Breast epithelium (tissue), 4 donors: ENCODE results near the gene DIS3L2. TPM values are rescaled to one million over a fixed set of nuclear protein-coding genes. Genes with fewer than 3 reads are reported as not detected.
A peak's percentile ranks its signal among the peaks of the same experiment; 100 is the strongest.

Source experiments
- DNase-seq, 2 donors: peaks; one replicate each; pipeline ENCODE4 v3.0.0-alpha.2; 2019; ENCODE audit warnings: low spot score in 2 of 2
- H3K27ac ChIP-seq, 2 donors: fragments of 200-600 bp; sonication (generic) in 1 of 2; one replicate each; pipeline ENCODE4 v1.5.1; 2016 to 2019; ENCODE audit warnings: mild to moderate bottlenecking in 1 of 2
- H3K27me3 ChIP-seq, 2 donors: fragments of 200-600 bp; sonication (generic) in 1 of 2; one replicate each; pipeline versions ENCODE4 v1.5.1 to v1.6.0; 2017 to 2019; ENCODE audit warnings: control low read depth in 1 of 2, mild to moderate bottlenecking in 1 of 2
- H3K36me3 ChIP-seq: fragments of 200-600 bp; one replicate; pipeline ENCODE4 v1.5.1; 2019
- H3K4me1 ChIP-seq, 2 donors: fragments of 200-600 bp; sonication (generic); one replicate each; pipeline ENCODE4 v1.5.1; 2016 to 2019; ENCODE audit warnings: control low read depth in 1 of 2
- H3K4me3 ChIP-seq, 3 donors: fragments of 200-600 bp; sonication (generic); 1 replicate in 2 of 3; 2 replicates in 1 of 3; pipeline ENCODE4 v1.5.1; 2016 to 2019; ENCODE audit warnings: mild to moderate bottlenecking in 3 of 3, moderate library complexity in 2 of 3
- H3K9me3 ChIP-seq, 2 donors: fragments of 200-600 bp; sonication (generic) in 1 of 2; one replicate each; pipeline ENCODE4 v1.5.1; 2016 to 2019; ENCODE audit warnings: control low read depth in 1 of 2
- CTCF ChIP-seq, 3 donors: fragments of 450-650 bp; IDR thresholded peaks; one replicate each; pipeline ENCODE4 v1.5.1; 2016 to 2017; ENCODE audit warnings: antibody characterized with exemption in 3 of 3, mild to moderate bottlenecking in 3 of 3, moderate library complexity in 3 of 3
- POLR2A ChIP-seq: fragments of 450-650 bp; IDR thresholded peaks from one replicate; pipeline ENCODE4 v1.6.1; 2016; ENCODE audit warnings: antibody characterized with exemption, mild to moderate bottlenecking, moderate library complexity
- POLR2AphosphoS5 ChIP-seq, 3 donors: sonication (generic); formaldehyde crosslinking; IDR thresholded peaks; one replicate each; pipeline ENCODE4 v1.6.1; 2017; ENCODE audit warnings: antibody characterized with exemption in 3 of 3
- intact Hi-C: fragments of 100-400 bp; cut with DNase I; formaldehyde crosslinking; loops from one replicate; pipeline ENCODE4 v1.15.1; 2023; ENCODE audit warnings: low total_unique reads
- total RNA-seq, 3 donors: library from RNA; depleted of rRNA; stranded (reverse); fragments of >200 nt; gene quantifications; one replicate each; pipeline ENCODE4 v1.1.0, GENCODE V29; 2016

The DIS3L2 gene
- total RNA-seq, 3 donors from 2014 or later = 19.2 to 38.9 (median 33.4) TPM

- Histone ChIP-seq H3K4me3 (no peak overlapping the region), H3K4me1 (no peaks in the 10 kb centered on the region), H3K27me3 (no peaks in the 10 kb centered on the region), H3K27ac (no peak overlapping the region), H3K9me3 (no peaks in the 10 kb centered on the region), H3K36me3 (no peaks in the 10 kb centered on the region)
- intact Hi-C loops = no loop called here
- no peak for TF ChIP-seq POLR2AphosphoS5 (IDR thresholded peaks at IDR 0.05)
- TF ChIP-seq POLR2A = no peak
- DNase-seq = peak in 1 of 2 donors; percentile 1
Measured at GRCh38 chr2:232340171-232340935, 378.8 kb downstream of the DIS3L2 start.

- Histone ChIP-seq H3K9me3 (no peaks in the 10 kb centered on the region), H3K4me1 (no peaks in the 10 kb centered on the region), H3K27ac (no peak overlapping the region), H3K4me3 (no peak overlapping the region), H3K27me3 (no peaks in the 10 kb centered on the region), H3K36me3 (no peaks in the 10 kb centered on the region)
- no peak for DNase-seq
- intact Hi-C loops = no loop called here
- TF ChIP-seq POLR2AphosphoS5 (IDR thresholded peaks at IDR 0.05) (no peak), POLR2A (no peak), CTCF (IDR thresholded peaks at IDR 0.05) (no peak)
Measured at GRCh38 chr2:232341061-232341738, 379.7 kb downstream of the DIS3L2 start.

- no peaks in the 10 kb centered on the region for H3K9me3 ChIP-seq
- H3K4me3 ChIP-seq = no peak overlapping the region
- intact Hi-C loops = no loop called here
Measured at GRCh38 chr2:232341739-232342126, 380.2 kb downstream of the DIS3L2 start.

GRCh38 chr2:232342635-232343565 lies 381.4 kb downstream of the DIS3L2 start:
- H3K27me3 ChIP-seq = no peaks in the 10 kb centered on the region
- H3K36me3 ChIP-seq = no peaks in the 10 kb centered on the region
- H3K27ac ChIP-seq = no peak overlapping the region
- no peak for DNase-seq
- no peaks in the 10 kb centered on the region for H3K9me3 ChIP-seq
- no peak for TF ChIP-seq POLR2AphosphoS5 (IDR thresholded peaks at IDR 0.05)
- no peak for TF ChIP-seq POLR2A
- TF ChIP-seq CTCF (IDR thresholded peaks at IDR 0.05) = no peak
- no peak overlapping the region for H3K4me3 ChIP-seq
- intact Hi-C loops = no loop called here
- no peaks in the 10 kb centered on the region for H3K4me1 ChIP-seq

More at GRCh38 chr2:232341739-232342126, 380.2 kb downstream of the DIS3L2 start:
- TF ChIP-seq CTCF (IDR thresholded peaks at IDR 0.05) (no peak), POLR2AphosphoS5 (IDR thresholded peaks at IDR 0.05) (no peak), POLR2A (no peak)
- H3K27me3 ChIP-seq = no peaks in the 10 kb centered on the region
- no peaks in the 10 kb centered on the region for H3K36me3 ChIP-seq
- H3K27ac ChIP-seq = no peak overlapping the region
- DNase-seq = no peak
- H3K4me1 ChIP-seq = no peaks in the 10 kb centered on the region

- no peak for DNase-seq
- intact Hi-C loops = no loop called here
- H3K36me3 ChIP-seq = no peaks in the 10 kb centered on the region
- no peak overlapping the region for H3K27ac ChIP-seq
- no peaks in the 10 kb centered on the region for H3K9me3 ChIP-seq
- no peaks in the 10 kb centered on the region for H3K4me1 ChIP-seq
- TF ChIP-seq POLR2A = no peak
- no peak for TF ChIP-seq POLR2AphosphoS5 (IDR thresholded peaks at IDR 0.05)
- TF ChIP-seq CTCF (IDR thresholded peaks at IDR 0.05) = no peak
- H3K27me3 ChIP-seq = peaks cover 0 to 4% of the 10 kb centered on the region in 2 donors
- H3K4me3 ChIP-seq = no peak overlapping the region
Measured at GRCh38 chr2:232343821-232344220, 382.3 kb downstream of the DIS3L2 start.
